IPS-NIHi7 (cell line): ENCODE measurements around the gene TRIO.

Experiments used
- DNase-seq: peaks from one replicate; pipeline ENCODE4 v3.0.0; 2012; ENCODE audit warnings: mixed read lengths; ENCODE audit errors: extremely low spot score

The TRIO gene

DNA sequence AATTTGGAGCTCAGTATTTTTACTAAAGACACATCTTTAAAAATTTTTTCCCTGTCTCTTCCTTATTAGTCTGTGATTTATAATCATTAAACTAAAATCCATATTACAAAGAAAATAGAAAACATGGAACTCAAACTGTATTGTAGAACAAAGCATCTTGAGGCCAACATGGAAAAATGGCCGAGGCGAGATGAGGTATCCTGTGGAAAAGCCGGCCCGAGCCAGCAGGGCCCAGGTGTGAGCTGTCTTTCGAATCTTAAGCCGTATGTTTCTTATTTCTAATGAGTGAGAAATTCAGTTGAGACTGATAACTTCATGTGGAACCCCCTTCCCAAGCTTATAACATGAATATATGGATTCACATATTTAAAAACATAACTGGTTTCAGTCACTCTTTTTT lies 268.1 kb downstream of the TRIO start:
- no peak for DNase-seq

DNA sequence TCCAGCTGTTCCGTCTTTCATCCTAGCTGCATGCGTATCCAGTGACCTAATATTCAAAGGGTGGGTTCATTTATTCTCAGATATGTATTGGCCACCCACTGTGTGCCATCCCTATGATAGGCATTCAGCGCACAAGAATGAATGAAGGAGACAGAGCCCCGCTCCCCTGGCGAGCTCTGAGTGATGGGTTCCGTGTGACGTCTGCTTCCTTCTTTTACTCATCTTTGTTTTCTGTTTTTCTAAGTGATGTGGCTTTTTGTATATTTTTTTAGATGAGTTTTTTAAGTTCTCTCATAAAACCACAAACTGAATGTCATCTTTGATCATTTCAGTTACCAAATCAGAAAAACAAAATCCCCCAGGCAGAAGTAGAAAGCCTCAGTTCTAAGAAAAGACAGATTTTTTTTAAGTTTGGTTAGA lies 270.2 kb downstream of the TRIO start:
- no peak for DNase-seq

DNA sequence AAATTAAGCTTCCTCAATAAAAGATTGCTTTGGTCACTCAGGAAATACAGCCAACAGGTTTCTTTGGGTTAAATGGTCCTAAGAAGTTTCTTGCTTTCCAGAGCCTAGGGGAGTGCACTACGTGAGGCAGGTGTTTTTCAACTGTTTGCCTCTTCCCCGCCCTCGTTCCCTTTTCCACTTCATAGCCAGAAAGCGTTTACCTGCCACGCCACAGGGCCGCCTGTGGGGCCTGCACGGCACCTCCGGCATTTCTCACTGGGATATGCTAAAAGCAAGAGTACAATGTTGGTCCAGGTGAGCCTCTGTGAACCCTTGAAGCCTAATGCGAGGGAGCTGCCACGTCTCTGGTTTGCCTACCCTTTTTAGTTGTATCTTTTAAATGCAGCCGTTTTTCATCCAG lies 270.9 kb downstream of the TRIO start:
- no peak for DNase-seq

DNA sequence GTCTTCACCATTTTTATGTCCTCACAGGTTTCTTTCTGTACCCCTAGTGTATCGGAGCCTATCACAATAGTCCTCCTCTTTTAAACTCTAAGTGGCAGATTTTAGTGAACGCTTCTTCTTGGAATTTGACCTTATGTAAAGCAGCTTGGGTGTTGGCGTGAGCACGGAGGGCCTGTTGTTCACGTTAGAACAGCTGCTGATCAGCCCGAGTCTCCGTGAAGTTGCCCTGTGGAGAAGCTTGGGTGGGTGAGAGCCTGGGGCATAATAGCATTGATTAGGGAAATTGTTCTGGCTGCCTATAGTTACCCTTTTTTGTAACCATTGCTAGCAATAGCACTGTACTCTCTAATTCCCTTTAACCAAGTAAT lies 271.5 kb downstream of the TRIO start:
- no peak for DNase-seq

DNA sequence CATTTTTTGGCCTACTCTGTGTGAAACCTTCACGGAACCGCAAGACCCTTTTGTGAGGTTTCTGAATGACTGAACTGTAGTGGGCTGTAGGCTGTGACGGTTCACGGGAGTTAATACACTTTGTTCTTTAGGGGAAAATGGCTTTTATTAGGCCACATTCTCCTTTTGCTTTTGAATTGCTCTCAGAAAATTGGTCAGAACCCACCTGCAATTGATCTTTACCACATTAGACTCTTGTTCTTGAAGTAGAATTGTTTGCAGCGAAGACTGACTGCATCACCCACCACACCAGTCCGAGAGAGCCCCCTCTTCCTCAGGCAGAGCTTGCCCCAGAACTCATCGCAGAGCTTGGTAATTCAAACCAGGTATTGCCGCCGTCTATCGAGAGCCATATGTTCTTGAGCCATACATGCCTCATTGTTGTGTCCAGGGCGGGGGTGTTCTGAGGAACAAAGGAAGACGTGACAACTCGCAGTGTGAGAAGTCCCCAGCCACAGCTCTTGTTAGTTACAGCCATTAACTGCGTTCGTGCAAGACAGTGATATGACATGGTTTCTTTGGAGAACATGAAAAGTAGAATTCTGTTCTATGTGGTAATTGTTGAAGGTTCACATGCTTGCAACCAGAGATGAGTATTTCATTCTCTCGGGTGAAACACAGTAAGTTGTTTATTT lies 272.0 kb downstream of the TRIO start:
- no peak for DNase-seq

DNA sequence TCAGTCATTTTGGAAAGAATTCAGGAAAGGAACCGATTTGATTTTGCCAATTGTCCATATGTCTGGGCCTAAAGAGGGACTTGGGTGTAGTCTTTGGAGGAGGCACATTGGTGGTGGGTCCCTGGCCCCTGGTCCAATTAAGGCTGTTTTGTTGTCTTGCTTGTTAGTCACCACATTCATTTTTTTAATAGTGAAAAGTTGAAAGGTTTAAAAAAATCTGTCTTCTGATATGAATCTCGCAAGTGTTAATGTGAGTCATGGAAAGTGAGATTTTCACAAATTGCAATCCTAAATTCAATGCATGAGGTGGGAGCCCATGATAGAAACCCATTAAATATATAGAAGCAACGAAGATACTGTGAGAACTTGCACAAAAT lies 272.5 kb downstream of the TRIO start:
- DNase-seq, result no peak

DNA sequence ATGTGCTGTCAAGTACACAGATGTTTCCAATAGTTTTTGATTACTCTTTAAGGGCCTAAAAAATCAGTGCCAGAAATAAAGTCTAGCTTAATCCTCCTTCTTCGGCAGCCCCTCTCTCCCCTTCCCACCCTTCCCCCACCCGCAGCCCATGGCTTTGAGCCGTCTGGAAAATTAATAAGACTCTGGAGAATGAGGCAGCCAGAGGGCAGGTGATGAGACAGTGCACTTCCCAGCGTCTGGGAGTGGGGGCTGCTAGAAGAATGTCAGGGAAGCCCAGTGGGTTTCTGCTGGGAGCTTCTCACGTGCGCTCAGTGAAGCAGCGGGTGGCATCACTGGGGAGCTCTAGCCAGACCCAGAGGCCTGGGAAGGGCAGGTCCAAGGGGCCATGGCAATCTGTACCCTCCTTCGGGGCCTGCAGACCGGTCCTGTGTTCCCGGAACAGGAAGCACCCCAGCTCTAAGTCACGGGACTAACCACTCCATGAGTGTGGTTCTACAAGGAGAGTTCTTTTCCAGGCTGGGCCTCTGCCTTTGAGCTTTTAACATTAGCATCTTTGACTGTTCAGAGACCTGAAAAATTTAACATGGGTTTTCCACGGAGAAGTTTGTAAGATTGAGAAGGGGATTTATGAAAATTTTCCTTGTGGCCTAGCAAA lies 273.6 kb downstream of the TRIO start:
- DNase-seq, result peak; percentile 20

DNA sequence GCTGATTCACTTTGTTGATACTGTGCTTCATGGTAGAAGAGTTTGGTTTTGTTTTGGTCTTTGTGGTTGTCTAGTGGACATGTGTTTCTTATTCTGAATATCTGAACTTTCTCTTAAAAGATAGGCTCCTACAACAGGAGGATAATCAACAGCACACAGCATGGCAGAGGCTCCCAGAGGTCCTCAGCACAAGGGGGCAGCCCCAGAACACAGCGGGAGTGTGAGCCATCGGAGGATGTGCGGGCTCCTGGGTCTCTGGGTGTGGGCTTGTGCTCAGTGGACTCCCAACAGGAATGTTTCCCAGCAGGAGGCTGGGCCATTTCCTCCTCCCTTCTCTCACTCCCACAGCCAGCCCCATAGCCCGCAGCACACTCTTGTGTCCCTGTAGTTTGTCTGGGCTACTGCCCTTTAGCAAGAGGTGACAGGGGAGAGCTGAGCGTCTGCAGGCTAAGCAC lies 274.2 kb downstream of the TRIO start:
- peak; percentile 64 for DNase-seq

DNA sequence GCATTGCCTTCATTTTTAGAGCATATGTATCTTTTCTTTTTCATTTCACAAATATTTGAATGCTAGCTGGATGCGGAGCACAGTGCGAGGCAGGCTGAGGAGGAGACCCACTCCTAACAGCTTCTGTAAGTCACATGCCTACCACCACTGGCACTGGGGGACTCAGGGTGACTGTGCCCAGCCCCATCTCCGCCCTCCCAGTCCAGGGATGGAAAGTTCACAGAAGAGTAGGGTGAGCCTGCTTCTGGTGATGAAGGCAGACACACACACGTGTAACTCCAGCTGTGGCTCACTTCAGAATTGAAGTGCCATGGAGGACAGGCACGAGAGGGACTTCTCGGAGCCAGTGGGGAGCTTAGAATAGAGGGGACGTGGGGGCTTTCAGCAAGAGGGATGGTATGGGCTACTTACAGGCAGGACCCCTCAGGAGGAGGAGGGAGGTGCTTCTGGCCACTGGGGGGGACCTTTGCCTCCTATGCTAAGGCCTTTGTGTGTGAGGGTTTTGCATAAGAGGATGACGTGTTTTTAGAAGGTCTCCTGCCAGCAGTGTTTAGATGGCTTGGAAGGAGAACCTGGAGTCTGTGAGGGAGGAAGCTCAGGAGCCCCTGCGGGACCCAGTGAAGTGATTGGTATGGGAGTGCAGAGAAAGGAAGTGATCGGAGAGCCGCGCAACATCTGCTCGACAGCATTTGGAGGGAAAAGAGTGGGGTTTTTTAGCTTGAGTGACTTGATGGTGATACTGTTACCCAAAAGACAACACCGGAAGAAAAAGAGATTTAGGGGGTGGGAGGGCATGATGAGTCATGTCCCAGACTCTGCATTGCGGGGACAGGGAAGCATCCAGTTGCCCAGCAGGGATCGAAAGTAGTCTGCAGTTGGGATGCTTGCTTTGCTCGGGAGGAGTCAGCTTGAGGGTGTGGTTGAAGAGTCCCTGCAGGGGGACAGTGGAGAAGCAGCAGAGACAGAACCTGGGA lies 274.9 kb downstream of the TRIO start:
- DNase-seq, result peak; percentile 60

DNA sequence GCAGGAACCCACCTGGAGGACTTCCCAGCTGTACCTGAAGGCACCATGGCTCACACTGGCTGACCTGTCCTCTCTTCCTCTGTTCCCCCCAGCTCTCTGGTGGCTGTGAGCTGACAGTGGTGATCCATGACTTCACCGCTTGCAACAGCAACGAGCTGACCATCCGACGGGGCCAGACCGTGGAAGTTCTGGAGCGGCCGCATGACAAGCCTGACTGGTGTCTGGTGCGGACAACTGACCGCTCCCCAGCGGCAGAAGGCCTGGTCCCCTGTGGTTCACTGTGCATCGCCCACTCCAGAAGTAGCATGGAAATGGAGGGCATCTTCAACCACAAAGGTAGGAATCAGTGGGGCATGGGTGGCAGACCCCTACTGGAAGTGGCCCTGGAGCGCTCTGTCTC lies 276.5 kb downstream of the TRIO start:
- DNase-seq, result no peak

DNA sequence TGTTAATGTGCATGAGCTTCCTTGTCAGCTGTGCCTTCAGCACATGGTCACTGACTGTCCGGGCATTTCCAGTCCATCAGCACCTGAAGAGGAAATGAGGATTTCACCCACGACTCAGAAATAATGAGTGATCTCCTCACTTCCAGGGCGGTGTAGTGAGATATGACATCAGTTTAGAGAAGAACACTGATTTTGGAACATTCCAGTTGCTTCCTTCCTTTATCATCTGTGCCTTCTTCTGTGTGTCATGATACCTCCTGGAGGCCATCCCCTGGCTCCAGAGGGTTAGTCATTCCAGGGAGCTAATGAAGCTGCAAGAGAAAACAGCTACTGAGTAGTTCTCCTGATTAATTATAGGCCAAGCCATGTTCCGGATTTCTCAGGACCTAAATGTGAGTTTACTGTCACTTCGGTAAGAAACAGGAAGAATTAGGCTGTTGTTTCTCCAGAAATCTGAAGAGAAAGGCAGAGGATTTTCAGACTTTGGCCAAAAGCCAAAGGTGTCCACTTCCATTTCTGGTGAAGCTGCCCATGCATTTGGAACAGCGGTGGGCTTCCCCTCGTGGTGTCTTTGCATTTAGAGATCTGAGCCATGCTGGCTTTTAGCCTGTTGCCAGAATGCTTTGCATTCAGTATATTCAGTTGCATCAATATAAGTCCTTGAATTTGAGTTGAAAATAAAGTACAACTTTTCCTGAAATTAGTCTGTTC lies 277.1 kb downstream of the TRIO start:
- DNase-seq, result no peak

DNA sequence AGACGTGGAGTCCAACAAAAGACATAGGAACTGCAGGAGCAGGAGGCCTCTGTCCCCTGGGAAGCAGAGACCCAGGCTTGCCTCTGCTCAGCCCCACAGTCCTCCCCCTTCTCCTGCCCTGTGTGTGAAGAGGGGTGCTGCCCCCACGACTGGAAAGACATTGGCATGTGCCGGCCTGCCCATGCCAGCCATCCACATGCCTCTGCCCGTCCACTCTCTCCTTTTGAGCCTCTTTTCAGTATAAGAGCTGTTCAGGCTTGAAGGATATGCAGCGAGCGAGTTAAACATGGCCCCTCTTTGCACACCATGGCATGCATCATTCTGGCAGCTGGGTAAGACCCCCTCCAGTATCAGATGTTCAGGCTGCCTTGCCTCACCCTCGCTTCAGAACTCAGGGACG lies 278.7 kb downstream of the TRIO start:
- no peak for DNase-seq

DNA sequence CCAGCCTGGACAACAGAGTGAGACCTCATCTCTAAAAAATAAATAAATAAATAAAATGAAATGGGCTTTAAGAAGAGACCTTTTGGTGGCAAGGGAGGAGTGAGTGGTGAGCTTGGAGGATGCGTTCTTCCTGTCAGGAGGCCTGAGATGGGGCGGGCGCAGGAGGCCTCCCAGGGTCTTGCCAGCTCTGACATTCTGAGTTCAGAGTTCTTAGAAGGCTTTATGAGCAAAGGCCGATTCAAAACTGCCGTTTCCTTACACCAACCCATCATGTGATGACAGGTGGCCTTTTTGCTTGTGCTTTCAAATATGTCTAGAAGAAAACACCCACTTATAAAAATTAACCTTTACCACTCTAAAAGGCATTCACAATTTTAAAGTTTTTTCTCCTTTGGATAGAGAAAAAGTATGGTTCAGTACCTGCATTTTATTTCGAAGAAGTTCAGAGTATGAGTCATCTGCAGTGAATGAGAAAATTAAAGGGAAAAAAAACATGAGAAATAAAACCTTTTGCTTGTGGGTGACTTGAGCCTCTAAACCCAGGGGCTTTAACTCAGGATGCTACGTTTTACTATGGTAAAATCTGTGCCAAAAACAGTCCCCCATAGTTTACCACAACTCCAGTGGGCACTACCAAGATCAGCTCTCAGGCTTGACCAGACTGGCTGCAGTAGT lies 281.0 kb downstream of the TRIO start:
- no peak for DNase-seq

DNA sequence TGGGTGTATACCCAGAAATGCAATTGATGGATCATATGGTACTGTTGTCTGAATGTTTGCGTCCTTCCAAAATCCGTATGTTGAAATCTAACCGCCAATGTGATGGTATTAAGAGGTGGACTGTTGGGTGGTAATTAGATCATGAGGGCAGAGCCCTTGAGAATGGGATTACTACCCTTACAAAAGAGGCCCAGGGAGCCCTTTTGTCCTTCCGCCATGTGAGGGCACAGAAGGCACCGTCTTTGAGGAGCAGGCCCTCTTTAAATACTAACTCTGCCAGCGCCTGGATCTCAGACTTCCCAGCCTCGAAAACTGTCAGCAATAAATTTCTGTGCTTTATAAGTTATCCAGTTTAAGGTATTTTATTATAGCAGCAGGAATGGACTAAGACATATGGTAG lies 282.4 kb downstream of the TRIO start:
- no peak for DNase-seq

DNA sequence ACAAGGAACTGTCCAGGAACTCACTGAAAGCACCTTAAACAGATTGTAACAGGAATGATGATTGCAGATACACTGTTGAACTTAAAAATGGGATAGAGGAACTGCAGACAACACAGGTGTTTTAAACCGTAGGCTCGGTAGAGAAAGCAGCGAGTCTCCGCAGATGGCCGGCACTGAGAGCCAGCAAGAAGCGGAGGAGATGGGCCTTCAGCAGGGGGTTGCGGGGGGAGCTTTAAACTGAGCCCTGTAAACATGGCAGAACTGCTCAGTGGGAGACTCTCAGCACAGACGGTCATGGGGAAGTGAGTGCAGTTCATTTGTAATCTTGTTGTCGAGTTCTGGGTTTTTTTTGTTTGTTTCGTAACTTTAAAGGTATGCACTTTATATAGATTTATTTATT lies 283.4 kb downstream of the TRIO start:
- DNase-seq, result no peak

DNA sequence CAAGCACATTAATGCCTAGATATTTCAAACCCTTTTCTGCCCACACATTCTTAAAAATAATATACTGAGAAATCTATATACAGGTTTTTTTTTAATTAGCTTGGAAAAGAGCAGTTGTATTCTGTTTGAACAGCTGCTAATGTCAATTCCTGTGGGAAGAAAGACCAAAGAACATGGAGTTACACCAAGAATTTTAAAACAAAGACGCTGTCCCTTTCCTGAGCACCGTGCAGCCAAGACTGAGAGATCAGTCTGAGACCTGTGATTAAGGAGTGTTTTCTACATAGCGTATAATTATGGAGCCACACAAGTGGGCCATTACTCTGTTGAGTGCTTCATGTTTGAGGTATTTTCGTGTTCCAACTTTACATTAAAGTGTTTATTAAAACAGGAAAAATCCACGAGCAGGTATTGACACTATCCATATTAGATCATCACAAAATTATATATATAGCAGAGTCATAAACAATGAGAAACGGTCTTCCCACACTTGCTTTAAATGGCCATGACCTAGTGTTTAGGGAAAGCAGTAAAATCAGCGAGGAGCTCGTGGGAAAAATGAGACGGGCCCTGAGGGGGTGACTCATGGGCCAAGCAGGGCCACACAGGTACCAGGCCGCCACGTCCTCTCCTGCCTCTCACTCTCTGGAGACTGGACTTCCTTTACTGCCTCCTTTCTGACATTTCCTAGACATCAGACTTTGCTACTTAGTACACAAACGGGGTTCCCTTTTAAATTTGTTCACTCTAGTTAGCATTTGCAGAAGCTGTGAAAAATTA lies 285.4 kb downstream of the TRIO start:
- DNase-seq, result no peak

DNA sequence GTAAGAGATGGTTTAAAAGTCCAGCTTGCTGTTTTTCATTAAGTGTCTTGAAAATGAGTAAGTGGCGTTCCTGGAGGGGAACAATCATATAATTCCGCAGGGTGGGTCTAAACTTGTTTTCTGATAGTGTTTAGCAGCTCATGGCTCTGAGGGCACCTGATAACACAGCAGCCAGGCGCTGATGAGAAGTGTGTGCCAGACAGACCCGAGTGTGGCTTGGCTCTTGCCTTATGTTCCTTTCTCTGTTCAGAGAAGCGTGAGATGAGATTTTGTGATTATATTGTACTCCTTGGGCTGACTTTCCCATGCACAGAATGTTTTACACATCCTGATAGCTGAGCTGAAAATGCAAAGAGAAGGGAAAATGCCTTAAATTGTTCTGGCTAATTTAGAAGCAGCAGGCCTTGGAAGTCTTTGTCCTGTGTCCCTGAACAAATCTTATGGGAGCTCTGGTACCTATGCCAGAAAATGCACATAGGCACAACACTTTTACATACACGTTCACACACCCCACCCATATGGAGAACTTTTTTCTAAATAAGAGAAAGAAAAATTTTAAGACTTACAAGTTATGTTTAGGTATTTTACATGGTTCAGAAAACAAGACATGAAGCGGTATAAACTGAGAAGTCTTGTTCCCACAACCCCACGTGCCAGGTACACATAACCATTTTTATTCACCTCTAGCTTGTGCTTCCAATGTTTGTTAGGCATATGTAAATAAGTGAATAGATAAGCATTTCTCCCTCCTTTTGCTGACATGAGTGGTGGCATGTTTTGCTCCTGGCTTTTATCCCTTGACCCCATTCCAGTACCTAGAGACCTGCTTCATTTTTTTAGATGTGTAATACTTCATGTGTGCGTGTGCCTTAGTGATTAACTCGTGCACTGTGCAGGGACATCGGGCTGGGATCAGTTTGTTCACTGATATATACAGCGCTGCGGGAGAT lies 286.2 kb downstream of the TRIO start:
- no peak for DNase-seq

DNA sequence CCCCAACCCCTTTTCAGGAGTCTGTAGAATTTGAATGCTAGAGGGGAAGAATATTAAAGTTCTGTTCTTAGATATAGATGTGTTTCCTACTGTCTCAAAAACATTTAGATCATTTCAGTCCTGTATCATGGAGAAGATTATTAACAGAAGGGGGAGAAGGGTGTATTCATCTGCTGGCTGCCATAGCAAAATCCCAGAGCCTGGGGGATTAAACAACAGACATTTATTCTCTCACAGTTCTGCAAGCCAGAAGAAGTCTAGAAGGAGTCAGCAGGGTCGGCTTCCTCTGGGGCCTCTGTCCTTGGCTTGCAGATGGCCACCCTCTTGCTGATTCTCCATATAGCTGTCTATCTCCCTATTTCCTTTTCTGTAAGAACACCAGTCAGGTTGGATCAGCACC lies 288.4 kb downstream of the TRIO start:
- DNase-seq, result no peak

DNA sequence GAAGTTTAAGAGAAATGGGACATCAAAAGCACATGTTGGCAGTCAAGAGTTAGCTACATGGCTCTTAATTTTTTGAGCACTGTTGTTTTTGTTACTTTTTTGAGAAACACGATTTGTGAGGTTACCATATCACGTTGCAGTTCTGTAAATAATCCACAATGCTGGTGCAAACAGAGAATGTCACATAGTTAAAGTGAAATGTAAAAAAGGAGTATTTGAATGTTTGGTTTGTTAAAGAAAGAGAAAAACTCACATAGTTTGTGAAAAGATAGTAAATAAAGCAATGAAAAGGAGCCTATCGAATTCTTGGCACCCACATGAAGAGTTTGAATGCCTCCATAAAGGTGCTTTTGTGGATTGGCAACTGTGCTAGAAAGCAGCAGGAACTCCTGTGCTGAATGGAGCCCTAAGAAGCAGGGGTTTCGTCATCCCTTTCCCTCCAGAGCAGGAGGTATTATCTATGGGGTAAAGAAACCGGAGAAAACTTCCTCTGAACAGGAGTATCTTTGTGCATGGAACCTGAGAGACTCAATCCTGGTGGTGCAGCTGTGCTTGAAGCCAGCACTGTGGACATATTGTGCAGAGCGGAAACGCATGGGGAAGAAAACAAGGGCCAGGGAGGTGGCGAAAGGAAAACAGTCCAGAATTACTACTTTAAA lies 289.9 kb downstream of the TRIO start:
- DNase-seq, result no peak
